OCI-LY7 (cell line): Measurements from ENCODE around the gene PHF21B. TPM values are rescaled to one million over a fixed set of nuclear protein-coding genes. Genes with fewer than 3 reads are reported as not detected.

Experiments
- BruUV-seq: library from RNA; stranded (reverse); fragments of 400-500 nt; replicated peaks from 2 replicates; lab custom pipeline; 2021; lab: Mats Ljungman, UMichigan
- CTCF ChIA-PET: fragments of 300-600 bp; sonication (Branson Sonifier 250); formaldehyde crosslinking; loops from one replicate; lab custom pipeline; 2022; ENCODE audit warnings: antibody characterized with exemption; ENCODE audit not compliant: unreplicated experiment; lab: Charles Lee
- POLR2A ChIA-PET: fragments of 300-600 bp; sonication (Branson Sonifier 250); formaldehyde crosslinking; loops from one replicate; lab custom pipeline; 2022; ENCODE audit warnings: antibody characterized with exemption; lab: Charles Lee
- DNase-seq: peaks from one replicate; pipeline ENCODE4 v3.0.0-alpha.2; 2015; ENCODE audit warnings: low spot score
- H2AFZ ChIP-seq: fragments of 200-600 bp; sonication (generic), shearing (Covaris generic); 2 replicates; pipeline ENCODE4 v1.6.1; 2014; ENCODE audit warnings: mild to moderate bottlenecking, antibody characterized with exemption, low read length, moderate library complexity
- H3K27ac ChIP-seq: fragments of 200-600 bp; sonication (generic); 2 replicates; pipeline ENCODE4 v1.5.1; 2014; ENCODE audit warnings: mixed run types, low read depth, mild to moderate bottlenecking, moderate library complexity, low read length, inconsistent platforms; ENCODE audit not compliant: poor library complexity, severe bottlenecking
- H3K36me3 ChIP-seq: fragments of 200-600 bp; sonication (generic); 2 replicates; pipeline ENCODE4 v1.6.1; 2014; ENCODE audit warnings: mild to moderate bottlenecking, antibody characterized with exemption, low read length, moderate library complexity, mixed read lengths; ENCODE audit not compliant: insufficient read depth
- H3K4me1 ChIP-seq: fragments of 200-600 bp; sonication (generic); 2 replicates; pipeline ENCODE4 v1.5.1; 2014; ENCODE audit warnings: mild to moderate bottlenecking, low read length; ENCODE audit not compliant: insufficient read depth, poor library complexity, severe bottlenecking
- H3K4me2 ChIP-seq: fragments of 200-600 bp; sonication (generic); 2 replicates; pipeline ENCODE4 v1.6.1; 2014; ENCODE audit warnings: mild to moderate bottlenecking, low read length
- H3K4me3 ChIP-seq: fragments of 200-600 bp; sonication (generic); 2 replicates; pipeline ENCODE4 v1.5.1; 2014; ENCODE audit warnings: mild to moderate bottlenecking, low read depth, low read length; ENCODE audit not compliant: poor library complexity, severe bottlenecking
- H3K79me2 ChIP-seq: fragments of 200-600 bp; sonication (generic); 2 replicates; pipeline ENCODE4 v1.6.1; 2016; ENCODE audit warnings: low read depth, mild to moderate bottlenecking, low read length, moderate library complexity, mixed read lengths; ENCODE audit not compliant: insufficient read depth
- H3K9me2 ChIP-seq: fragments of 200-600 bp; sonication (generic); 2 replicates; pipeline ENCODE4 v1.6.1; 2016; ENCODE audit warnings: mild to moderate bottlenecking, low read length, mixed read lengths; ENCODE audit not compliant: insufficient read depth
- H3K9me3 ChIP-seq: fragments of 200-600 bp; sonication (generic); 2 replicates; pipeline ENCODE4 v1.6.1; 2014; ENCODE audit warnings: mild to moderate bottlenecking, mixed run types, low read length, mixed read lengths
- H4K20me1 ChIP-seq: fragments of 200-600 bp; sonication (generic); 2 replicates; pipeline ENCODE4 v1.6.1; 2014; ENCODE audit warnings: mild to moderate bottlenecking, antibody characterized with exemption, low read length, moderate library complexity, mixed read lengths; ENCODE audit not compliant: insufficient read depth
- CTCF ChIP-seq: fragments of 200-600 bp; sonication (generic); conservative IDR thresholded peaks from 2 replicates; pipeline ENCODE4 v1.5.1; 2014; ENCODE audit warnings: mild to moderate bottlenecking, antibody characterized with exemption, low read length, moderate library complexity, mixed read lengths
- EZH2phosphoT487 ChIP-seq: fragments of 200-600 bp; sonication (generic); IDR thresholded peaks from 2 replicates; pipeline ENCODE4 v1.6.1; 2018; ENCODE audit warnings: low read depth, borderline replicate concordance, mild to moderate bottlenecking, mixed run types, antibody characterized with exemption, low read length, moderate library complexity, mixed read lengths
- intact Hi-C: fragments of 100-400 bp; cut with micrococcal nuclease; formaldehyde crosslinking; loops from one replicate; pipeline ENCODE4 v1.10.0; 2022; ENCODE audit not compliant: unreplicated experiment
- total RNA-seq, 2 experiments: library from RNA; depleted of rRNA in 1 of 2; stranded (reverse); fragments of >200 nt in 1 of 2; shearing (Covaris generic) in 1 of 2; gene quantifications; 2 replicates each; pipeline ENCODE4 v1.2.3, GENCODE V29; 2014 to 2022

The PHF21B gene
- total RNA-seq, 2 experiments from 2014 or later: 9.4 to 12.4 TPM

GRCh38 chr22:45006964-45007390 lies 2.8 kb downstream of the PHF21B start:
- Histone ChIP-seq H3K27ac (no peak overlapping the region), H3K4me3 (no peak overlapping the region), H3K4me1 (peaks cover 7% of the 10 kb centered on the region), H3K36me3 (no peaks in the 10 kb centered on the region), H3K4me2 (no peak overlapping the region), H3K79me2 (no peaks in the 10 kb centered on the region), H3K9me2 (no peaks in the 10 kb centered on the region), H2AFZ (no peak overlapping the region), H3K9me3 (no peaks in the 10 kb centered on the region), H4K20me1 (0 out of 2 replicates have a peak, but pooled peaks cover 3% of the 10 kb centered on the region)
- TF ChIP-seq EZH2phosphoT487: no peak
- no peak for TF ChIP-seq CTCF
- CTCF ChIA-PET: no interaction called here
- intact Hi-C loops: no loop called here
- no TSS peak for BruUV-seq
- DNase-seq: no peak
- POLR2A ChIA-PET: interaction anchor here (1.2 kb wide), 1 partner anchor 299 kb away, joined by 3 read pairs; no protein-coding TSS in a partner anchor

- ChIA-PET CTCF (no interaction called here), POLR2A (interaction anchor here (1.2 kb wide), 1 partner anchor 298 kb away, joined by 3 read pairs; no protein-coding TSS in a partner anchor)
- intact Hi-C loops: no loop called here
- Histone ChIP-seq H2AFZ (no peak overlapping the region), H3K4me1 (peaks cover 7% of the 10 kb centered on the region), H3K27ac (no peak overlapping the region), H3K9me2 (no peaks in the 10 kb centered on the region), H3K4me2 (no peak overlapping the region), H3K9me3 (no peaks in the 10 kb centered on the region), H3K4me3 (no peak overlapping the region), H4K20me1 (0 out of 2 replicates have a peak, but pooled peaks cover 3% of the 10 kb centered on the region), H3K36me3 (peaks cover 1% of the 10 kb centered on the region; the same call in 1 of the 2 replicates), H3K79me2 (no peaks in the 10 kb centered on the region)
- no peak for DNase-seq
- TF ChIP-seq EZH2phosphoT487 (no peak), CTCF (no peak)
- BruUV-seq: TSS peak; percentile 63
These were observed 3.5 kb downstream of the PHF21B start for GRCh38 chr22:45006111-45006963.

DNA sequence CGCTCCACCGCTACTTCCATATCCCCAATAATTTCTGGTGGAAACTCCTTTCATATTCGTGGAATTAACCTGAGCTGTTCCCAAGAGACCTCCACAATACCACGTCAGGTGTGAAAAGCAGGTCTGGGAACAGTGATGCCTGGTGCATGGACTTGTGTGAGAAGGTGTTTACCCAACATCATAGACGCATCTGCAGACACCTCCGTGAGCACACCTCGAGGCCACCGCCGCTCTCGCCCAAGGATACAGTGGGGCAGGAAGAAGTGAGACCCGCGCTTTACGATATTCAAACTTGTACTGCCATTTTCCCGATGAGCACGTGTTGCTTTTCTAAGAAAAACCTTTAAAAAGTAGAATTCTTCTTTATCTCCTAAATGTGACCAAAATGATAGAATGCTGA lies 8.2 kb downstream of the PHF21B start:
- Histone ChIP-seq H2AFZ (no peak overlapping the region), H3K4me1 (no peaks in the 10 kb centered on the region), H3K9me3 (no peaks in the 10 kb centered on the region), H3K4me3 (no peak overlapping the region), H3K4me2 (no peak overlapping the region), H3K79me2 (no peaks in the 10 kb centered on the region), H3K9me2 (no peaks in the 10 kb centered on the region), H3K27ac (no peak overlapping the region), H3K36me3 (peaks cover 3% of the 10 kb centered on the region; the same call in 1 of the 2 replicates), H4K20me1 (0 out of 2 replicates have a peak, but pooled peaks cover 2% of the 10 kb centered on the region)
- DNase-seq: no peak
- intact Hi-C loops: no loop called here
- TF ChIP-seq EZH2phosphoT487 (no peak), CTCF (no peak)
- ChIA-PET POLR2A (no interaction called here), CTCF (no interaction called here)
- no TSS peak for BruUV-seq
